ENCODE data around the gene CDK1.

DNA sequence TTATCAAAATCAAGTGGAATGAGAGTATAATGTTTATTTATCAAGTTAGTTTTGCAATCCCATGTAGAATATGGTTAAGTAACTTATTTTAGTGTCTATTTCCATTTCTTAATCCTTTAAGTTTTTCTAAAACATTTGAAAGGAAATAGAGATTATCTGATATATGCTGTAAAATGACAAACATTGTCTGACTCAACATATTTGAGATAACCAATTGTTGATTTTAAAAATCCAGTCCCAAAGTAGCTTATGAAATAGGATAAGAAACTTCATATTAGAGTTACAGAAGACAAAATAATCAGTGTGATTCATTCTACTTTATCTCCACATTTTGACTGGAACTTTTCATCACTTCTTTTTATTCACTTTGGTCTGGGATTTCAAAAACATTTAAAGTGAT lies 38.7 kb upstream of the CDK1 start:
- no peak for TF ChIP-seq POLR2A (IDR thresholded peaks at IDR 0.05)
- TF ChIP-seq, protein P1, sequence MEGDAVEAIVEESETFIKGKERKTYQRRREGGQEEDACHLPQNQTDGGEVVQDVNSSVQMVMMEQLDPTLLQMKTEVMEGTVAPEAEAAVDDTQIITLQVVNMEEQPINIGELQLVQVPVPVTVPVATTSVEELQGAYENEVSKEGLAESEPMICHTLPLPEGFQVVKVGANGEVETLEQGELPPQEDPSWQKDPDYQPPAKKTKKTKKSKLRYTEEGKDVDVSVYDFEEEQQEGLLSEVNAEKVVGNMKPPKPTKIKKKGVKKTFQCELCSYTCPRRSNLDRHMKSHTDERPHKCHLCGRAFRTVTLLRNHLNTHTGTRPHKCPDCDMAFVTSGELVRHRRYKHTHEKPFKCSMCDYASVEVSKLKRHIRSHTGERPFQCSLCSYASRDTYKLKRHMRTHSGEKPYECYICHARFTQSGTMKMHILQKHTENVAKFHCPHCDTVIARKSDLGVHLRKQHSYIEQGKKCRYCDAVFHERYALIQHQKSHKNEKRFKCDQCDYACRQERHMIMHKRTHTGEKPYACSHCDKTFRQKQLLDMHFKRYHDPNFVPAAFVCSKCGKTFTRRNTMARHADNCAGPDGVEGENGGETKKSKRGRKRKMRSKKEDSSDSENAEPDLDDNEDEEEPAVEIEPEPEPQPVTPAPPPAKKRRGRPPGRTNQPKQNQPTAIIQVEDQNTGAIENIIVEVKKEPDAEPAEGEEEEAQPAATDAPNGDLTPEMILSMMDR (IDR thresholded peaks at IDR 0.05), result no peak
- no peak for TF ChIP-seq EP300 (IDR thresholded peaks at IDR 0.05)
